K562 (cell line): ENCODE results near the gene RO60. TPM values are rescaled to one million over a fixed set of nuclear protein-coding genes. Genes with fewer than 3 reads are reported as not detected.

Source experiments
- CTBP1 ChIP-seq: fragments of 450-650 bp; IDR thresholded peaks from 2 replicates; pipeline ENCODE4 v1.6.1; 2016; ENCODE audit warnings: borderline replicate concordance
- JUND ChIP-seq, 2 experiments: IDR thresholded peaks; 2 replicates in 1 of 2; 3 replicates in 1 of 2; pipeline ENCODE4 v1.6.1; 2011; ENCODE audit warnings: borderline replicate concordance in 2 of 2, low read depth in 2 of 2, low read length in 2 of 2, improper control_type of control experiment in 1 of 2, missing biosample characterization in 1 of 2, missing genetic modification characterization in 1 of 2, missing genetic modification reagents in 1 of 2
- KDM4B ChIP-seq, 2 experiments: fragments of 450-650 bp in 1 of 2; sonication (generic) in 1 of 2; IDR thresholded peaks; 2 replicates each; pipeline ENCODE4 v1.6.1; 2016 to 2017; ENCODE audit warnings: borderline replicate concordance in 2 of 2, antibody characterized with exemption in 1 of 2, low read depth in 1 of 2, mild to moderate bottlenecking in 1 of 2
- MCM2 ChIP-seq: fragments of 450-650 bp; IDR thresholded peaks from 2 replicates; pipeline ENCODE4 v1.6.1; 2017; ENCODE audit warnings: low read depth, mild to moderate bottlenecking
- NR3C1 ChIP-seq: sonication (generic); formaldehyde crosslinking; IDR thresholded peaks from 2 replicates; pipeline ENCODE4 v1.8.1; 2022; ENCODE audit warnings: missing genetic modification reagents
- TBL1XR1 ChIP-seq, 2 experiments: IDR thresholded peaks; 2 replicates each; pipeline ENCODE4 v1.6.1; 2012; ENCODE audit warnings: improper control_type of control experiment in 2 of 2, low read length in 2 of 2, mild to moderate bottlenecking in 1 of 2
- ZEB2 ChIP-seq: fragments of 450-650 bp; IDR thresholded peaks from 2 replicates; pipeline ENCODE4 v1.6.1; 2016
- ZNF589 ChIP-seq: fragments of 200-800 bp; sonication (Bioruptor generic); IDR thresholded peaks from 2 replicates; pipeline ENCODE4 v1.6.1; 2016; ENCODE audit warnings: low read depth, missing genetic modification characterization, missing compliant biosample characterization
- polyA plus RNA-seq, 8 experiments: library from polyadenylated mRNA; depleted of rRNA in 4 of 8; stranded (reverse) in 5 of 8; unstranded in 3 of 8; fragments of >200 nt; fragmentation: Nextera tagmentation in 2 of 8; fragmentation: Illumina TruSeq in 1 of 8; extraction: Ambion mirVana in 2 of 8; extraction: Trizol in 1 of 8; gene quantifications; 2 replicates each; pipeline versions ENCODE4 v1.2.1 to v1.2.3, GENCODE V29; 2011 to 2014; ENCODE audit warnings: inconsistent platforms in 1 of 8, missing spikeins in 1 of 8
- total RNA-seq, 7 experiments: library from RNA; depleted of rRNA in 6 of 7; stranded (reverse); fragments of >200 nt in 6 of 7; fragmentation: Illumina TruSeq in 2 of 7; extraction: Trizol in 2 of 7; gene quantifications; 2 replicates each; pipeline versions ENCODE4 v1.2.1 to v1.2.3, GENCODE V29; 2011 to 2021; ENCODE audit warnings: low replicate concordance in 1 of 7
- TF ChIP-seq, protein P1 (sequence below): fragments of 250-450 bp; sonication (Bioruptor Pico); IDR thresholded peaks from 2 replicates; pipeline ENCODE4 v1.5.0; 2020; ENCODE audit warnings: mild to moderate bottlenecking
- TF ChIP-seq, protein P2 (sequence below): sonication (generic); formaldehyde crosslinking; IDR thresholded peaks from 2 replicates; pipeline ENCODE4 v1.8.1; 2023; ENCODE audit warnings: mild to moderate bottlenecking, missing genetic modification reagents, moderate library complexity
- TF ChIP-seq, protein P3 (sequence below): fragments of 250-450 bp; sonication (Bioruptor Pico); IDR thresholded peaks from 2 replicates; pipeline ENCODE4 v1.4.0; 2020
- TF ChIP-seq, protein P4 (sequence below): IDR thresholded peaks from 2 replicates; pipeline ENCODE4 v1.6.1; 2011; ENCODE audit not compliant: insufficient read length; ENCODE audit errors: extremely low read depth

Gene RO60
- total and polyA plus RNA-seq, 9 of the 15 experiments (the other 6 are each of a cell fraction or from before 2014, with no cell fraction given) = 24.9 to 187 (median 101) TPM

DNA sequence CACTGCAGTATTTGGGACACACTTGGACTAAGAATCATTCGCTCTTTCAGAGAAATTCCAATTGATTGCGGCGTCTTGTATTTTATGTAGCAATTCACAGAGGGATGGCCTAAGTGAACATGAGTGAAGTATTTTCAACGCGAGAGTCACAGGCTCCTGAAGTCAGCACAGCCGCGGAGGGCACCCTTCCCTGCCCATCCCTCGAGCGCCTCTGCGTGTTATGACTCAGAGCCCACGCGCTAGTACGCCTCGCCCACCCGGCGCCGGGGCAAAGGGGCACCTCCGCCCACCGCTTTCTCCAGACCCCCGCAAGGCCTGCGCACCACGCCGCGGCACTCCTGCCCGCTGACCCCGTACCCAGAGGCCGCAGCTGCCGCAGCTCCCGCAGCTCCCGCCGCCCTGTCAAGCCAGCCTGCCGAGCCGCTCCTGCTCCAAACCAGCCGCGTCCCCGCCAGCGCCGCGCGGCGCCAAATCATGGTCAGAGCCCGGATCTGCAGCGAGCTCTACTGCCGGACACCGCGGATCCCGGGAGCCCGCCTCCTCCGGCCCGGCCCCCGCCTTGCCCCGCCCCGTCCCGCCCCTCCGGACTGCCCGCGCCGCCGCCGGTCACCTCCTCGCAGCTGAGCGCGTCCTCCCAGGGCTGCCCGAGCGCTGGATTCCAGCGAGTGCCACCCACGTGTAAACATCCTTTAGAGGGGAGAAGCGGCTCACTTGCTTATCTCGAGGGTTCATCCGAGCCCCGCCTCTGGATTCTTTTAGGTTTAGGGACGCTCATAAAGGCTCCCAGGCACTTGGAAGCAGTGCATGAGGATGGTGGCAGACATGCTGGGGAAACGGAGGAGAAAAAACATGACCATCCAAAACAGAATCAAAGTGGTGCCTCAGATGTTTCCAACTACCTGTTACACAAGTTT is 45.8 kb downstream of the RO60 start, which contains the start of gene GLRX2 (continued):
- TF ChIP-seq, protein P1, sequence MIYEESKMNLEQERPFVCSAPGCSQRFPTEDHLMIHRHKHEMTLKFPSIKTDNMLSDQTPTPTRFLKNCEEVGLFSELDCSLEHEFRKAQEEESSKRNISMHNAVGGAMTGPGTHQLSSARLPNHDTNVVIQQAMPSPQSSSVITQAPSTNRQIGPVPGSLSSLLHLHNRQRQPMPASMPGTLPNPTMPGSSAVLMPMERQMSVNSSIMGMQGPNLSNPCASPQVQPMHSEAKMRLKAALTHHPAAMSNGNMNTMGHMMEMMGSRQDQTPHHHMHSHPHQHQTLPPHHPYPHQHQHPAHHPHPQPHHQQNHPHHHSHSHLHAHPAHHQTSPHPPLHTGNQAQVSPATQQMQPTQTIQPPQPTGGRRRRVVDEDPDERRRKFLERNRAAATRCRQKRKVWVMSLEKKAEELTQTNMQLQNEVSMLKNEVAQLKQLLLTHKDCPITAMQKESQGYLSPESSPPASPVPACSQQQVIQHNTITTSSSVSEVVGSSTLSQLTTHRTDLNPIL (CRISPR knock-in tag) = no peak
- TF ChIP-seq ZEB2 = peak; percentile 35; the same call in 1 of the 2 replicates
- TF ChIP-seq TBL1XR1 (IDR thresholded peaks at IDR 0.05; ENCODE audit: low read length in 2 of 2) = 0 out of 4 replicates have a peak, but pooled peaks of 1 of the 2 experiments have one; percentile 14
- no peak for TF ChIP-seq MCM2
- peak; percentile 42; the same call in 1 of the 2 replicates for TF ChIP-seq JUND (IDR thresholded peaks at IDR 0.05; ENCODE audit: borderline replicate concordance, low read depth, low read length)
- TF ChIP-seq JUND (tag; IDR thresholded peaks at IDR 0.05; ENCODE audit: borderline replicate concordance, low read depth, low read length) = no peak; the same call in 1 of the 3 replicates
- TF ChIP-seq NR3C1 (CRISPR knock-in tag) = 0 out of 2 replicates have a peak, but pooled peaks have one; percentile 64
- TF ChIP-seq, protein P2, sequence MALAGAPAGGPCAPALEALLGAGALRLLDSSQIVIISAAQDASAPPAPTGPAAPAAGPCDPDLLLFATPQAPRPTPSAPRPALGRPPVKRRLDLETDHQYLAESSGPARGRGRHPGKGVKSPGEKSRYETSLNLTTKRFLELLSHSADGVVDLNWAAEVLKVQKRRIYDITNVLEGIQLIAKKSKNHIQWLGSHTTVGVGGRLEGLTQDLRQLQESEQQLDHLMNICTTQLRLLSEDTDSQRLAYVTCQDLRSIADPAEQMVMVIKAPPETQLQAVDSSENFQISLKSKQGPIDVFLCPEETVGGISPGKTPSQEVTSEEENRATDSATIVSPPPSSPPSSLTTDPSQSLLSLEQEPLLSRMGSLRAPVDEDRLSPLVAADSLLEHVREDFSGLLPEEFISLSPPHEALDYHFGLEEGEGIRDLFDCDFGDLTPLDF (CRISPR knock-in tag) = peak; percentile 88
- peak; percentile 86 for TF ChIP-seq CTBP1
- TF ChIP-seq KDM4B (IDR thresholded peaks at IDR 0.05; ENCODE audit: borderline replicate concordance in 2 of 2, low read depth in 1 of 2) = peak in 1 of 2 experiments; percentile 59; a peak in 1 of 4 replicates
- no peak for TF ChIP-seq ZNF589
- TF ChIP-seq, protein P3, sequence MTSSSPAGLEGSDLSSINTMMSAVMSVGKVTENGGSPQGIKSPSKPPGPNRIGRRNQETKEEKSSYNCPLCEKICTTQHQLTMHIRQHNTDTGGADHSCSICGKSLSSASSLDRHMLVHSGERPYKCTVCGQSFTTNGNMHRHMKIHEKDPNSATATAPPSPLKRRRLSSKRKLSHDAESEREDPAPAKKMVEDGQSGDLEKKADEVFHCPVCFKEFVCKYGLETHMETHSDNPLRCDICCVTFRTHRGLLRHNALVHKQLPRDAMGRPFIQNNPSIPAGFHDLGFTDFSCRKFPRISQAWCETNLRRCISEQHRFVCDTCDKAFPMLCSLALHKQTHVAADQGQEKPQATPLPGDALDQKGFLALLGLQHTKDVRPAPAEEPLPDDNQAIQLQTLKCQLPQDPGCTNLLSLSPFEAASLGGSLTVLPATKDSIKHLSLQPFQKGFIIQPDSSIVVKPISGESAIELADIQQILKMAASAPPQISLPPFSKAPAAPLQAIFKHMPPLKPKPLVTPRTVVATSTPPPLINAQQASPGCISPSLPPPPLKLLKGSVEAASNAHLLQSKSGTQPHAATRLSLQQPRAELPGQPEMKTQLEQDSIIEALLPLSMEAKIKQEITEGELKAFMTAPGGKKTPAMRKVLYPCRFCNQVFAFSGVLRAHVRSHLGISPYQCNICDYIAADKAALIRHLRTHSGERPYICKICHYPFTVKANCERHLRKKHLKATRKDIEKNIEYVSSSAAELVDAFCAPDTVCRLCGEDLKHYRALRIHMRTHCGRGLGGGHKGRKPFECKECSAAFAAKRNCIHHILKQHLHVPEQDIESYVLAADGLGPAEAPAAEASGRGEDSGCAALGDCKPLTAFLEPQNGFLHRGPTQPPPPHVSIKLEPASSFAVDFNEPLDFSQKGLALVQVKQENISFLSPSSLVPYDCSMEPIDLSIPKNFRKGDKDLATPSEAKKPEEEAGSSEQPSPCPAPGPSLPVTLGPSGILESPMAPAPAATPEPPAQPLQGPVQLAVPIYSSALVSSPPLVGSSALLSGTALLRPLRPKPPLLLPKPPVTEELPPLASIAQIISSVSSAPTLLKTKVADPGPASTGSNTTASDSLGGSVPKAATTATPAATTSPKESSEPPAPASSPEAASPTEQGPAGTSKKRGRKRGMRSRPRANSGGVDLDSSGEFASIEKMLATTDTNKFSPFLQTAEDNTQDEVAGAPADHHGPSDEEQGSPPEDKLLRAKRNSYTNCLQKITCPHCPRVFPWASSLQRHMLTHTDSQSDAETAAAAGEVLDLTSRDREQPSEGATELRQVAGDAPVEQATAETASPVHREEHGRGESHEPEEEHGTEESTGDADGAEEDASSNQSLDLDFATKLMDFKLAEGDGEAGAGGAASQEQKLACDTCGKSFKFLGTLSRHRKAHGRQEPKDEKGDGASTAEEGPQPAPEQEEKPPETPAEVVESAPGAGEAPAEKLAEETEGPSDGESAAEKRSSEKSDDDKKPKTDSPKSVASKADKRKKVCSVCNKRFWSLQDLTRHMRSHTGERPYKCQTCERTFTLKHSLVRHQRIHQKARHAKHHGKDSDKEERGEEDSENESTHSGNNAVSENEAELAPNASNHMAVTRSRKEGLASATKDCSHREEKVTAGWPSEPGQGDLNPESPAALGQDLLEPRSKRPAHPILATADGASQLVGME = no peak
- TF ChIP-seq, protein P4, sequence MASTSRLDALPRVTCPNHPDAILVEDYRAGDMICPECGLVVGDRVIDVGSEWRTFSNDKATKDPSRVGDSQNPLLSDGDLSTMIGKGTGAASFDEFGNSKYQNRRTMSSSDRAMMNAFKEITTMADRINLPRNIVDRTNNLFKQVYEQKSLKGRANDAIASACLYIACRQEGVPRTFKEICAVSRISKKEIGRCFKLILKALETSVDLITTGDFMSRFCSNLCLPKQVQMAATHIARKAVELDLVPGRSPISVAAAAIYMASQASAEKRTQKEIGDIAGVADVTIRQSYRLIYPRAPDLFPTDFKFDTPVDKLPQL = no peak
